HG02623 (cell line): Measurements from ENCODE around the gene SLC17A8.
A peak's percentile ranks its signal among the peaks of the same experiment; 100 is the strongest.

Experiments
- ATAC-seq: cut with Tn5 transposase; IDR thresholded peaks from one replicate; pipeline ENCODE4 v1.9.1; 2021; ENCODE audit warnings: moderate library complexity; ENCODE audit not compliant: unreplicated experiment

The SLC17A8 gene

DNA sequence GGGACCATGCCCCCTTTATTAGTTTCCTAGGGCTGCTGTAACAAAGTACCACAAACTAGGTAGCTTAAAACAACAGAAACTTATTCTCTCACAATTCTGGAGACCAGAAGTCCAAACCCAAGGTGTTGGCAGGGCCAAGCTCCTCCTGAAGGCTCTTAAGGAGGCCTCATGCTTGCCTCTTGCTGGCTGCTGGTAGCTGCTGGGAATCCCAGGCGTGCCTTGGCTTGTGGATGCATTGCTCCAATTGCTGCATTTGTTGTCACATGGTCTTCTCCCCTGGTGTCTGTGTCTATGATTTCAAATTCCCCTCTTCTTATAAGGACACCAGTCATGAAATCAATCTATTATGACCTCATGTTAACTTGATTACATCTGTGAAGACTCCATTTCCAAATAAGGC lies 11.2 kb downstream of the SLC17A8 start:
- no peak for ATAC-seq

GRCh38 chr12:100371146-100371545 lies 14.3 kb downstream of the SLC17A8 start:
- no peak for ATAC-seq

DNA sequence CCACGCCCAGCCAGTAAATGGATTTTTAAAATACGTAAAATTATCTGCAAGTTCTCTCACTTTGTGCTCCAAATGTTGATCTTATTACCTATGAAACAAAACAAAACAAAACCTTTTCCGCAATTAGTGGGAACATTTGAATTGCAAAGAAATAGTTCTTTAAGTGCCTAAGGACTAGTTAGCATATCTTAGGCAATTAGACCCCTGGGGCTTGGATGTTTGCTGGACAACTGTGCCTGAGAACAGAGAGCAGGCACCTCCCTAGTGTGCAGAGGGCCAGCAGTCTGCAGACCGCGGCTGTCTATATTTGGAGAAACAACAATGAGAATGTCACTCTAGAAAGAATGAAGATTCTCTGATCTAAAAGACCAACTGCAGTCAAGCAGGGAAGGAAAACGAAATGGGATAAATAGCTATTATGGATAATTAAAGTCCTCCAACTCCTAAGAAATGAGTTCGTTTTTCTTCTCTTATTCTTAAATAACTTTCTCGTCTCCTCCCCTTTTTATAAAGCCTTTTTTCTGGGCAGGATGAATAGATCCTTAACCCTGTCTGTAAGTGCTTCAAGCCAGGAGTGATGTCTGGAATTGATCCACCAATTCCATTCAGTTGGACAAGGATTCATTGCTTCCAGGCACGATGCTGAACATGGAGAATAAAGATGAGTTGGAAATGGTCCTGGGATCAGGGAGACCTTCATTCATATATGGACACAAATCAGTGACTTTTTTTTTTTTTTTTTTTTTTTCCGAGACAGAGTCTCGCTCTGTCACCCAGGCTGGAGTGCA lies 16.2 kb downstream of the SLC17A8 start:
- ATAC-seq, result no peak

DNA sequence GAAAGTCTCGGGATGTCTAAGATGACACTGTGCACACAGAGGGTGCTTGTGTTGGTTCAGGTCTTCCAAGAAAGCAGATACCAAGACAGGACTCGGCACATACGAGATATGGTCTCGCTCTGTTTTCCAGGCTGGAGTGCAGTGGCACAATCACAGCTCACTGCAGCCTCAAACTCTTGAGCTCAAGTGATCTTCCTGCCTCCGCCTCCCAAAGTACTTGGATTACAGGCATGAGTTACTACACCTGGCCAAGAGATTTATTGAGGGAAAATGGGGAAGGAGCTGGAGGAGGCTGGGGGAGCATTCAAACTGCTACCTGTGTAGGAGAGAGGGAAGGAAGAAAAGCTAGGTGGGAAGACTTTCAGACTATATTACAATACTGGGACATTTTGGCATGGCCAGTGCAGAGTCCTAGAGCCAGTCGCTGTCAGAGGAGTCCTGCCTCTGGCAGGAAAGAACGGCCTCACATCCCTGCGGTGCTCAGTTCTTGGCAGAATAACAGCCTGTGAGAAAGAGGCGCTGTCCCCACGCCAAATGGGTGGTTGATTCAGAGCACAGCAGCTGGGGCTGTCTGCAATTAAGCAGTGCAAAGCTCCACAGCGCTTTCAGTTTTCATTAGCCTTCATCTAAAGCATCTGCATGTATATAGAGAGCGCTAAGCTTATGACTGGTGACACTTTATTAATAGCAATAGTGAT lies 18.3 kb downstream of the SLC17A8 start:
- no peak for ATAC-seq

GRCh38 chr12:100376161-100376560 lies 19.3 kb downstream of the SLC17A8 start:
- no peak for ATAC-seq

- ATAC-seq, result no peak
These were observed 24.5 kb downstream of the SLC17A8 start for GRCh38 chr12:100381379-100381778.

DNA sequence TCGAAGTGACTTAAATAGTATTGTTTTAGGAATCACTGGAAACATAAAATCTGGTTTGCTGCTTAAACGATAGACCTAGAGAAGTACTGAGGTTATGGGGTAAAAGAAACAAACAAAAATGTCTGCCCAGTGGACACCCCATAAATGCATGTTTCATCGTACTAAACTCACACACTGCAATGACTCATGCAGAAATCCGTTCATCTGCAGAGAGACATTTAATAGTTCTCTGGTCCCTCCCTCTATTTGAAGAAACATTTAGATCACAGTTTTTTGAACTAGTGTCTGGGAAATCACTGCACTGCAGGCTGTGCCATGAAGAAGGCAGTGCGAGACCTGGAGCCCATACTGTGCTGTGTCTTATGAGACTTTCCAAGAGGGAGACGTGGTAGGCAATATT lies 25.5 kb downstream of the SLC17A8 start:
- no peak for ATAC-seq

DNA sequence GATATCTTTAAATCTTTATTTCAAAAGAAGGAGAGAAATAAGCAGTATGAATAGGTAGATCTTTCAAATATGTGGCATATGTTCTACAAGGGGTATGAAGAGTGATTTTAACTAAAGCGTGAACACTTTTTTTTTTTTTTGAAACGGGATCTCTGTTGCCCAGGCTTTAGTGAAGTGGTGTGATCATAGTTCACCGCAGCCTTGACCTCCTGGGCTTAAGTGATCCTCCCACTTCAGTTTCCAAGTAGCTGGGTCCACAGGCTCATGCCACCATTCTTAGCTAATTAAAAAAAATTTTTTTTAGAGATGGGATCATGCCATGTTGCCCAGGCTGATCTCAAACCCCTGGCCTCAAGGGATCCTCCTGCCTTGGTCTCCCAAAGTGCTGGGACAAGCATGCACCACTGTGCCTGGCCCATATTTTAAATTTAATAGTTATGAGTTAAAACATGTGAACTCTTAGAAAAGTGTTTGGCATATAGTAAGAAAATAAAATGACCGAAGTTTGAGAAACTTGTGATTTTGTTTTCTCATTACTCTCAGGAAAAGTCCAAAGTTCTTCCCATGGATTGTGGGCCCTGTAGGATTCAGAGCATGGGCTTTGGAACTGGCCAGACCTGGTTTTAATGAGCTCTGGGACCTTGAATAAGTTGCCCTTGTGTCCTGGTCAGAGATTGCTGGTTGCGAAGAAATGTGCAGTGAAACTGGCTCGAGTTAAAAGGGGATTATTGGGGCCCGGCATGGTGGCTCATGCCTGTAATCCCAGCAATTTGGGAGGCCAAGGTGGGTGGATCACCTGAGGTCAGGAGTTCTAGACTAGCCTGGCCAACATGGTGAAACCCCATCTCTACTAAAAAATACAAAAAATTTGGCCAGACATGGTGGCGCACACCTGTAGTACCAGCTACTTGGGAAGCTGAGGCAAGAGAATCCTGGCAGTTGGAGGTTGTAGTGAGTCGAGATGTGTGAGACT lies 27.0 kb downstream of the SLC17A8 start:
- no peak for ATAC-seq

- no peak for ATAC-seq
These were observed 27.7 kb downstream of the SLC17A8 start for GRCh38 chr12:100384559-100384935.

- no peak for ATAC-seq
These were observed 31.5 kb downstream of the SLC17A8 start for GRCh38 chr12:100388382-100388781.

- no peak for ATAC-seq
These were observed 35.0 kb downstream of the SLC17A8 start for GRCh38 chr12:100391856-100392255.

DNA sequence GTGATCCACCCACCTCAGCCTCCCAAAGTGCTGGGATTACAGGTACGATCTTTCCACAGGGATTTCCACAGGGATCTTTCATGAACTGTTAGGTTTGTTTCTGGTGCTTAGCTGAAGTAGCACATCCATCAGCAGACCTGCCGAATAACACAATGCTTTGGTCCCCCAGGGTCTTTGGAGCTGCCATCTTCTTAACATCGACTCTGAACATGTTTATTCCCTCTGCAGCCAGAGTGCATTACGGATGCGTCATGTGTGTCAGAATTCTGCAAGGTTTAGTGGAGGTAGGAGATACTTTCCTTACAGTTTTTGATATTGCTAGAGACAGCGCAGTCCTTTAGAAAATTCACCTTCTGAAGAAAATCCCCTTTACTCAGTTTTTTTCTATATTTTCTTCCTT lies 36.3 kb downstream of the SLC17A8 start:
- ATAC-seq, result no peak

DNA sequence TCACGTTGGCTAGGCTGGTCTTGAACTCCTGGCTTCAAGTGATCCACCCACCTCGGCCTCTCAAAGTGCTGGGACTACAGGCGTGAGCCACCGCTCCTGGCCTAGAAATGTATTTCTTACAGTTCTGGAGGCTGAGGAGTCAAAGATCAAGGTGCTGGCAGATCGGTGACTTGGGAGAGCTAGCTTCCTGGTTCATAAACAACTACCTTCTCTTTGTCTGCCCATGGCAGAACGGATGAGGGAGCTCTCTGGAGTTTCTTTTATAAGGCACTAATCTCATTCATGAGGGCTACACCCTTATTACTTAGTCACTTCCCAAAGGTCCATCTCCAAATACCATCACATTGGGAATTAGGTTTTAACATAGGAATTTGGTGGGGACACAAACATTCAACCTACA lies 38.9 kb downstream of the SLC17A8 start:
- no peak for ATAC-seq

GRCh38 chr12:100398307-100398706 lies 41.4 kb downstream of the SLC17A8 start:
- ATAC-seq, result no peak

DNA sequence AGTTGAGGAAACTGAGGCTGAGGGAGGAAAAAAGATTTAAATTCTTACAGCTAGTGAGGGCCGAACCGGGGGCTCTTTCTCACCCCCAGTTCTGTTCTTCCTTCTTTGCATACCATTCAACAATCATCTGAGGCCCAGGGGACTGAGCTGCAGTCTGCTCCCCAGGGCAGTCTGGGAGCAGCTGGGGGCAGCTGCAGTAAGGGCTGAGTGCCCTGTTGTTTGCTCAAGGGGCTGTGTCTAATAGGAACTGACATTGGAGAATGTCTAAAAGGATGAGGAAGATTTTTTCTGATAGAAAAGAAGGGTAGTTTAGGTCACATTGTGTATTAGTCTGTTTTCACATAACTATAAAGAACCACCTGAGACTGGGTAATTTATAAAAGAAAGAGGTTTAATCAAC lies 42.2 kb downstream of the SLC17A8 start:
- no peak for ATAC-seq

GRCh38 chr12:100401660-100402059 lies 44.8 kb downstream of the SLC17A8 start:
- ATAC-seq, result no peak

DNA sequence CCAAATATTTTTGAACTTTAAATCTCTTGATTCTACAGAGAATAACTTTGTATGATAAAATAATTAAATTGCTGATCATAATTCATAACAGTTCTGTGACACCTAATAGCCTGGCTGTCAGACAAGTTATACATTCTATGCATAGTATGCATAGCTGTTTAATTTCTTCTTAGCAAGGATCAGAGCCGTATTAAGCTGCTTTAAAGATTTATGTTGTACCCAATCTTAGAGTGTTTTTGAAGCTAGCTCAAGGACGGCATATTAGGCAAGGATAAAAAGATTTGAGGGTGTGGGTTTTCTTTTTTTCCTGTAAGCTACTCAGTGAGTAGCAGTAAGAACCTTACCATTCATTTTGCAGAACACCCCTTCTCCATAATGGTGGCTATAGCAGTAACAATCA lies 45.9 kb downstream of the SLC17A8 start:
- no peak for ATAC-seq

DNA sequence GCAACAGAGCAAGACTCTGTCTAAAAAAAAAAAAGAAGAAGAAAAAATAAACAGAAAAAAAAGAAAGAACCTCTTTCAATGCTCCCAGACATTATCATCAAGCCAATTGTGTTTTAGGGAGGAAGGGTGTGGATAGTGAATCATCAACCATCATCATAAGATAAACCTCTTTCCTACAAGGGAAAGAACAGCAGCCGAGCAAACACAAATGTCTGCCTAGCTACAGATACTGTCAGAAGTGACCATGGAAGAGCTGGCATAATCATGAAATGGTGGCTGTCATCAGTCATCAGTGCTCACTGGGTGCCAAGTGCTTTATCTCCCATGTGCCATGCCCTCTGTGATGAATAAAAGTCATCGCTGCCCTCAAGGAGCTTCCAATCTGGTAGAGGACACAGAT lies 46.6 kb downstream of the SLC17A8 start:
- ATAC-seq, result no peak

DNA sequence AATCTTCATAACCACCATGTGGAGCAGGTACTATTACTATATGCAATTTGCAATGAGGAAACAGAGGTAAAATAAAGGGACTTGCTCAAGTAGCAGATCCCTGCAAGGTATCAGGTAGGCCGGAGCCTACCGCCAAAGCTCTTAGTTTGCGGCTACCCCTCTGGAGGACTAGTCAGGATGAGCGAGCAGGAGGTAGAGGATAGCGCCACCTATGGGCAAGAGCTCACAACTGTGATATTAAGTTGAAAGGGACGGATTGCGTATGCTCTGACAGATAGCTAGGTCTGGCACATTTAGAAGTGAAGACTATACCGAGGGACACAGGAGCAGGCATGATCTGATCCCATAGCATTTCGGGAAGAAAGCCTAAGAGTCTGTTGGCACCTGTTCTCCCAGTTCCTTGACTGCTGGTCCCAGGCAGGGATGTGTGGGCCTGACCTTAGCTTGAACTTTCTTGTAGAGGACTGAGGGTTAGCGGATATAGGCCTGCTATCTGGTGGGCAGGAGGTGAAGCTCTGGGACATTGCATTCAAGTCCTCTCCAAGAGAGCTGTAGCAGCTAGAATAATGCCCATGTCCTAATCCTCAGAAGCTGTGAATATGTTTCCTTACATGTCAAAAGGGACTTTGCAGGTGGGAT lies 48.0 kb downstream of the SLC17A8 start:
- peak; percentile 87 for ATAC-seq

GRCh38 chr12:100413001-100413400 lies 56.1 kb downstream of the SLC17A8 start:
- no peak for ATAC-seq

GRCh38 chr12:100414739-100415138 lies 57.9 kb downstream of the SLC17A8 start:
- no peak for ATAC-seq
